Osteoblast (primary cell): Measurements from ENCODE around the gene GJB2. TPM values are rescaled to one million over a fixed set of nuclear protein-coding genes. Genes with fewer than 3 reads are reported as not detected.

Experiments
- DNase-seq: peaks from one replicate; pipeline ENCODE4 v3.0.0; 2011; ENCODE audit warnings: low spot score, mixed read lengths; ENCODE audit not compliant: insufficient read length; ENCODE audit errors: missing footprints
- H2AFZ ChIP-seq: 2 replicates; pipeline ENCODE4 v1.6.0; 2011; ENCODE audit warnings: mild to moderate bottlenecking, low read length
- H3K27ac ChIP-seq: 2 replicates; pipeline ENCODE4 v1.5.1; 2011; ENCODE audit warnings: mild to moderate bottlenecking, low read depth, low read length, moderate library complexity
- H3K27me3 ChIP-seq: 2 replicates; pipeline ENCODE4 v1.6.0; 2012; ENCODE audit warnings: mild to moderate bottlenecking, control low read depth, inconsistent platforms, low read length, moderate library complexity; ENCODE audit not compliant: insufficient read depth
- H3K36me3 ChIP-seq: 2 replicates; pipeline ENCODE4 v1.5.1; 2011; ENCODE audit warnings: mild to moderate bottlenecking, low read length, control low read depth, moderate library complexity; ENCODE audit not compliant: insufficient read depth
- H3K4me1 ChIP-seq: 2 replicates; pipeline ENCODE4 v1.5.1; 2011; ENCODE audit warnings: mild to moderate bottlenecking, low read length, control low read depth, moderate library complexity; ENCODE audit not compliant: insufficient read depth
- H3K4me2 ChIP-seq: 2 replicates; pipeline ENCODE4 v1.6.0; 2011; ENCODE audit warnings: mild to moderate bottlenecking, low read length; ENCODE audit not compliant: insufficient read depth
- H3K4me3 ChIP-seq: fragments of 200-600 bp; sonication (generic); 3 replicates; pipeline ENCODE4 v1.5.1; 2012; ENCODE audit warnings: mild to moderate bottlenecking, low read length, inconsistent platforms; ENCODE audit not compliant: insufficient read depth
- H3K79me2 ChIP-seq: 2 replicates; pipeline ENCODE4 v1.6.0; 2012; ENCODE audit warnings: mild to moderate bottlenecking, low read length, control low read depth, inconsistent platforms; ENCODE audit not compliant: insufficient read depth
- H3K9me3 ChIP-seq: 2 replicates; pipeline ENCODE4 v1.5.1; 2011; ENCODE audit warnings: low read depth, low read length, control low read depth
- H4K20me1 ChIP-seq: 2 replicates; pipeline ENCODE4 v1.6.0; 2012; ENCODE audit warnings: mild to moderate bottlenecking, low read length, control low read depth; ENCODE audit not compliant: insufficient read depth
- total RNA-seq: library from RNA; depleted of rRNA; stranded (reverse); fragments of >200 nt; gene quantifications from 2 replicates; pipeline ENCODE4 v1.2.3, GENCODE V29; 2012
- TF ChIP-seq, protein P1 (sequence below): IDR thresholded peaks from 2 replicates; pipeline ENCODE4 v1.5.1; 2011; ENCODE audit warnings: mild to moderate bottlenecking, low read depth, low read length, moderate library complexity; ENCODE audit errors: extremely low read depth

GJB2 gene
- total RNA-seq, 1 donor = under 0.01 TPM

DNA sequence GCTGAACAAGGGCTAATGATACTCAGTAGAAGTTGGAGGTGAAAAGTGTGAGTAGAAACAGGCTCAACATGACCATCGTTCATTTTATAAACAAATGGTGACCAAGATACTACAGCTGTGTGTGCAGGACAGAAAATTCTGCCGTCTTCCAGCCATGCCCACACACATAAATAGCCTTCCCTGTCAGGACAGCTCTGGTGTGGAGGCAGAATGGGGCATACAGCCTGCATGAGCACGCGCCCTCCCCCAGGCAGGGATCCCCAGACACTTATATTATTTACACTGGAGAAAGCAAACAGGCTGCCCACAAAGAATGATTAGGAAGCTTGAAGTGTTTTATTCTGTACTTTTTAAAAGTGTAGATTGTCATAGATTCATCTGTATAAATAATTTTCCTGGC lies 52.3 kb downstream of the GJB2 start:
- H4K20me1 ChIP-seq = no peaks in the 10 kb centered on the region
- H3K79me2 ChIP-seq = no peaks in the 10 kb centered on the region
- no peaks in the 10 kb centered on the region for H3K9me3 ChIP-seq
- DNase-seq = no peak
- H2AFZ ChIP-seq = no peak overlapping the region
- no peaks in the 10 kb centered on the region for H3K36me3 ChIP-seq
- H3K4me2 ChIP-seq = no peak overlapping the region
- TF ChIP-seq, protein P1, sequence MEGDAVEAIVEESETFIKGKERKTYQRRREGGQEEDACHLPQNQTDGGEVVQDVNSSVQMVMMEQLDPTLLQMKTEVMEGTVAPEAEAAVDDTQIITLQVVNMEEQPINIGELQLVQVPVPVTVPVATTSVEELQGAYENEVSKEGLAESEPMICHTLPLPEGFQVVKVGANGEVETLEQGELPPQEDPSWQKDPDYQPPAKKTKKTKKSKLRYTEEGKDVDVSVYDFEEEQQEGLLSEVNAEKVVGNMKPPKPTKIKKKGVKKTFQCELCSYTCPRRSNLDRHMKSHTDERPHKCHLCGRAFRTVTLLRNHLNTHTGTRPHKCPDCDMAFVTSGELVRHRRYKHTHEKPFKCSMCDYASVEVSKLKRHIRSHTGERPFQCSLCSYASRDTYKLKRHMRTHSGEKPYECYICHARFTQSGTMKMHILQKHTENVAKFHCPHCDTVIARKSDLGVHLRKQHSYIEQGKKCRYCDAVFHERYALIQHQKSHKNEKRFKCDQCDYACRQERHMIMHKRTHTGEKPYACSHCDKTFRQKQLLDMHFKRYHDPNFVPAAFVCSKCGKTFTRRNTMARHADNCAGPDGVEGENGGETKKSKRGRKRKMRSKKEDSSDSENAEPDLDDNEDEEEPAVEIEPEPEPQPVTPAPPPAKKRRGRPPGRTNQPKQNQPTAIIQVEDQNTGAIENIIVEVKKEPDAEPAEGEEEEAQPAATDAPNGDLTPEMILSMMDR = no peak
- H3K27me3 ChIP-seq = peaks cover 78% of the 10 kb centered on the region
- no peaks in the 10 kb centered on the region for H3K4me1 ChIP-seq
- H3K4me3 ChIP-seq = no peak overlapping the region
- H3K27ac ChIP-seq = no peak overlapping the region

DNA sequence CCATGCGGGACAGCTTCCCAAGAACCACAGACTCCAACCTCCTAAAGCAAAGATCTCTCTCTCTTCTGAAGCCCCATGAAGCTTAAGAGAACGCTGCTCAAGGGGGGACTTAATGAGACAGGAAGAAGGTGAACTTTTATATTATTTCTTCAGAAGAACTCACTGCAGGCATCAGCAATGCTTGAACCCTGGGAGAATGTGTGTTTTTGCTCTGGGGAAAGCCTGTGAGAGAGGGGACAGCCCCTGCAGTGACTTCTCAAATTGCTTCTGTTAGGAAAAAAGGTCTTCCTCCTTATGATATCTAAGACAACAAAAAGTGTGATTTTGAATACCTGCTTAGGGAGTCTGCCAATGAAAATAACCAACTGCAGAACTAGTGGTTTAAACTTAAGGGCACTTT lies 54.9 kb downstream of the GJB2 start:
- no peak for DNase-seq
- TF ChIP-seq, protein P1 = no peak

More for the DNA sequence above, 54.9 kb downstream of the GJB2 start:
- Histone ChIP-seq H3K79me2 (no peaks in the 10 kb centered on the region), H3K36me3 (no peaks in the 10 kb centered on the region), H3K27me3 (peaks cover 62% of the 10 kb centered on the region), H3K4me1 (no peaks in the 10 kb centered on the region), H3K4me3 (no peak overlapping the region), H3K4me2 (no peak overlapping the region), H3K27ac (no peak overlapping the region), H3K9me3 (no peaks in the 10 kb centered on the region), H4K20me1 (no peaks in the 10 kb centered on the region), H2AFZ (no peak overlapping the region)

Other genes with a start within 250 kb of the GJB2 start
- 65.5 and 66.6 TPM in 2 replicates for gene ZMYM2, start 234.2 kb downstream of the GJB2 start, total RNA-seq
- gene GJA3, start 31.9 kb downstream of the GJB2 start, total RNA-seq = under 0.01 TPM in 2 replicates
- not detected in 2 replicates for gene GJB6, start 39.4 kb upstream of the GJB2 start, total RNA-seq